T-helper 1 cell (primary cell): ENCODE measurements around the gene RHAG.
"Not testable (repeated sequence)": the region's sequence is repeated elsewhere in the genome, so short reads cannot be mapped to it uniquely, and the experiment has no call there.

ENCODE experiments used
- DNase-seq, 5 donors: peaks; one replicate each; pipeline ENCODE4 v3.0.0-alpha.2; 2012 to 2020
- total RNA-seq, 4 donors: gene quantifications; one replicate each; lab custom pipeline; 2026; lab: John Stamatoyannopoulos, UW

Gene RHAG
- total RNA-seq, result 0 reads per million in 4 donors

DNA sequence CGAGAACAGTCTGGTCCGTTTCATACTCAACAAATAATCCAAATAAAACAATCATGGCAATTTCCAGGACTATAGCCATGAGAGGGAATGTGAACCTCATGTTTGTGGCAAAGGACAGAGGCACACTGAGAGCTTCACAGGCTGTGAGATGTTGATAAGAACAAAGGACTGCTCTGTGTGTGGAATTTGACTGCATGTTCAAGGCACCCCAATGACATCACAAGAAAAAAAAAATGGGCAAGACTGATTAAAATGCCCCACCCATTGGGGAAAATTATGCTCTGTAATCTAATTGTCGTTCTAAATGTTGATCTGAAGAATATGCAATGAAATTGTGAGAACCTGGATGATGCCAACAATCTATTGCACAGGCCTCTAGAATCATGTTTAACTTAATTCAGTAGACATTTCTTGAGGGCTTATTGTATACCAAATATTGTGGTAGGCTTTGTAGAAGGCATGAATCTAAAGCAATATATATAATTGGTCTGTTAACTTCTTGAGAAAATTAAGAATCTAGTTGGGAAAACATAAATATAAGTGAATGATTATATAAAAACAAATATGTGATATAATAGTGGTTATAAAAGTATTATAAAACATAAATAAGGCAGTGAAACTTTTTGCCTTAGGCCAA lies at the start of gene RHAG:
Gene RHAG, minus strand, starts transcription at position 127 of the 637 bp plus-strand sequence. Its CDS starts 27 bp downstream, at position 100.
- no peak for DNase-seq

- DNase-seq, result no peak
Observed at GRCh38 chr6:49676671-49677281, 40.1 kb upstream of the RHAG start.

DNA sequence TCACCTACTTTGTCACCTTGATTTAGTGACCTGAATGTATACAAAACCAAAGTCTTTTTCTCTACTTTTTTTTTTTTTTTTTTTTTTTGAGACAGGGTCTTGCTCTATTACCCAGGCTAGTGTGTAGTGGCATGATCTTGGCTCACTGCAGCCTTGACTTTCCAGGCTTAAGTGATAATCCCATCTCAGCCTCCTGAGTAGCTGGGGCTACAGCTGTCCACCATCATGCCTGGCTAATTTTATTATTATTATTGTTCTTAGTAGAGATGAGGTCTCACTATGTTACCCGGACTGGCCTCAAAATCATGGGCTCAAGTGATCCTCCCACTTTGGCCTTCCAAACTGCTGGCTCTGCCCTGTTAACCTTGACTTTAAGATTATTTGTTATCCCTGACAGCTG lies 39.2 kb upstream of the RHAG start:
- DNase-seq, result no peak

DNA sequence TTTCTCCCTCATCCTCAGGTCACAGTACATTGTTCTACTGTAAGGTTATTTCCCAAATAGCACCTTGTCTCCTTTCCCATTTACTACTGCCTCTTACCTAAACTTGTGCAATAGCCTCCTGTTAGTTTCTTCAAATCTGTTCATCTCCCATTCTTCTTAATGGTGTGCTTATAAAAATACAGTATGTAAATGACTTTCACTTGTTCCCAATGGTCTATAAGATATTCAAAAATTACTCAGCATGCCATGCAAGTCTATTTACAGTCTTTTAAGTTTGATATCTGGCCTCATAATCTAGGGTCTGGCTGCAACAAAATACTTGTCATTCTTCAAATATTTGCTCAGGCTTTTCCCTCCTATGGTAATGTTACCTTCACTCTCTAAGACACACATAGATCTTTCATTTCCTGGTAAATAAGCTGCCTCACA lies 31.5 kb upstream of the RHAG start:
- no peak for DNase-seq

DNA sequence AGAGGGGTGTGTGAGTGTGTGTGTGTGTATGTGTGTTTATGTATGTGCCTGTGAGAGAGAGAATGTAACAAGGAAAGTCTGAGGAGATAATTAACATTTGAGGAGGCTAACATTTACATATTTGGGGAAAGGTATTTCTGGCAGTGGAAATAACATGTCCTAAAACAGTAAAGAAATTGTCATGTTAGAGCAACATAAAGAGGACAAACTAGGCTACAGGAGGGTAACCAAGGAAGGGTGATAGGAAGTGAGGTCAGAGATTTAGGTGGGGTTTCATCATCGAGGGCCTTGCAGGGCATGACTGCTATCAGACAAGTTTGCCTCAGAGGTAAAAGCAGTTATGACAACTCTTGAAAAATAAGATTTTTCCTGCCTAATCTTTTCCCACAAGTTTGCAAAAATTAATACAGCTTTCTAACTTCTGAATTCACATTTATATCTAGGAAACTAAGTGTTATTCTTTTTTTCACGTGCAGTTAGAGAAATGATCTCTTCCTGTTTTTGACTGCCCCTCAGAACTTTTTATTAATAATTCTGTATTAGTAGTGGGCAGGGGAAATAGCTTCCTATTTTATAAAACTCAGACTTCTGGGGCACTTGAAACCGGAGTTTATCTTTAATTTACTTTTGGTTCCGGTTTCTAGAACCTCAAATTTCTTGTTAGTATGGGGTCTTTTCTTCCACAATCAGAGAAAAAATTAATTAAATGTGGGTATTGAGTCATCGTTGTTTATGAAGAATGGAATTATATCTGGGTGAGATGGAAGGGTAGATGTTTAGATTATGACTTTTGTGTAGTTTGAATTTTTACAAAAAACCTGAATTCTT lies 30.5 kb upstream of the RHAG start:
- no peak for DNase-seq

- DNase-seq, result no peak
Observed at GRCh38 chr6:49666480-49666879, 29.8 kb upstream of the RHAG start.

DNA sequence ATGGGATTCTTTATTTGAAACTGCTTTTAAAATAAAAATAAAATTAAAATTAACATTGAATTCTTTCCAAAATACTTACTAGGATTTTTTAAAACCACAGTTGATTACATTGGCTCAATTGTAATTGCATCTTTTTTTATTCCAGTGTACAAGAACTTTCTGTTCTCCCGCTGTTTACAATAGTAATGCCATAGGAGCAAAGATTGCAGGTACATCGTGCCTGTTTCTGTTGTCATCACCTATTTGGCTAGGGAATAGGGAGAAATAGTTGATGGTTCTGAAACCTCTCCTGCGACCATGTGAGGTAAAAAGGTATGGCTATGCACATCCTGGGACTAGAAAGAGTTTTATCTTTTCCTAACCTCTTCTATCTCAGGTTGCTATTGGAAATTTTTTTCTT lies 28.2 kb upstream of the RHAG start:
- no peak for DNase-seq

DNA sequence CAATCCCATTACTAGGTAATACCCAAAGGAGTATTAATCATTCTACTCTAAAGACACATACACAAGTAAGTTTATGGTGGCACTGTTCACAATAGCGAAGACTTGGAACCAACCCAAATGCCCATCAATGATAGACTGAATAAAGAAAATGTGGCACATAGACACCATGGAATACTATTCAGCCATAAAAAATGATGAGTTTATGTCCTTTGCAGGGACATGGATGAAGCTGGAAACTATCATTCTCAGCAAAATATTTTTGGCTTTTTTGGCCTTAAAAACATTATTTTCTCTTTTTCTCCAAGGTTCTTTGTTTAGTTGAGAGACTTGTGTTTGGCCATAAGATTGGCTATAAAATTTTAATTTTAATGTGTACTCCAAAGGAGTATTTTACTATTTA lies 27.4 kb upstream of the RHAG start:
- DNase-seq, result not testable (repeated sequence)

- DNase-seq, result no peak
Observed at GRCh38 chr6:49662892-49663261, 26.2 kb upstream of the RHAG start.

DNA sequence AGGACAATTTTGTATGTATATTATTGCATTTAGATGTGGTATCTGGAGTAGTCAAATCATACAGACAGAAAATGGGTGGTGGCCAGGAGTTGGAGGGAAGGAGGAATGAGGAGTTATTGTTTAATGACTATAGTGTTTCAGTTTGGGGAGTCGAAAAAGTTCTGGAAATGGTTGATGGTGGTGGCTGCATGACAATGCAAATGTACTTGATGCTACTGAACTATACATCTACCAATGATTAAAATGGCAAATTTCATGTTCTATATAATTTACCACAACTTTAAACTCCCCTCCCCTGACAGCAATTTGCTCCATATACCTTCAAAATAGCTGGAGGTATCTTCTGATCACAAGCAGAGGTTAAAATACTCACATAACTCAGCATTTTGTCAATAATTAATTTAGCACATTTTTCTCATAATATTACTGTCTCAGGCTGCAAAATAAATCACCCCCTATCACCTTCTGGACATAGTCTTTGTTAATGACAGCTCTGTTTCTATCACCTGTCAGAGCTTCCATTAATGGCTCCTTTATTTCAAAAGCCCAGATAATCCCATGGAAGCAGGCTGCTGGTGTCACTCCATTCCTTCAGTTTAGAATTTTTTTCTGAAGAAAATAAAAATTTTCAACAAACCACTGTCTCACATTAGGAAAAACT lies 25.7 kb upstream of the RHAG start:
- DNase-seq, result no peak

- no peak for DNase-seq
Observed at GRCh38 chr6:49653942-49654341, 17.3 kb upstream of the RHAG start.

DNA sequence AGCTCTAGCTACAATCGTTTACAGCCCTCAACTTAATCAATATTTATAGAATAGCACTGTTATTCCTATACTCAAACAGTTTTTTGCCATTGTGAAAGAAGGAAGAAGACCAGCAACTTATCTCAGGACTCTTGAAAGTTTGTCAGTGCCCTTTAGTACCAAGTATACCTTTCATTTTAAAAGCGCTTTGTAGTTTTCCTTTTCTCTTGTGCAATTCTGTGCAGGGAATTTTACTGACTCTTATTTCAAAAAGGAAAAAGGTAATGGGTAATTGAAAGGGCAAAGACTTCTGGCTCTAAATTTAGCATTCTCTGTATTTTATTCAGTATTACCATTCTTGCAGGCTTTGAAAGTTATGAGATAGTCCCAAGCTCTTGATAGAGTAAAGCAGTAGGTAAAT lies 16.8 kb upstream of the RHAG start:
- DNase-seq, result no peak

DNA sequence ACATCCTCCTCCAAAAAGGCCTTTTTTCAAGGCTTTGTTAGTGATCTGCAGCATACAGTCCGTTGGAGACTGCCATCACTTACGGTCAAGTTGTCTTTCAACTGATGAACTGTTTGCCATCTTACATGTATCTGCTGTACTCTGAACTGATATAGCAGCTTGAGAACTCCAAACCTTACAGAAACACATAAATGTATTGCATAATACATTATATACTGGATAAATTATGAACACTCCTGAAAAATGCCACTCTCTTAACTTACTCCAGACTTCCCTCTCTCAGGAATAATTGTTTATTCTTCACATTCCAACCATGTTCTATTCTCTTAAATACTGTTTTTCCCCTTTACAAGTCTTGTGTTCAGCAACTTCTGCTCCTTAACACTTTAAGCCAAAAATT lies 14.6 kb upstream of the RHAG start:
- DNase-seq, result no peak

DNA sequence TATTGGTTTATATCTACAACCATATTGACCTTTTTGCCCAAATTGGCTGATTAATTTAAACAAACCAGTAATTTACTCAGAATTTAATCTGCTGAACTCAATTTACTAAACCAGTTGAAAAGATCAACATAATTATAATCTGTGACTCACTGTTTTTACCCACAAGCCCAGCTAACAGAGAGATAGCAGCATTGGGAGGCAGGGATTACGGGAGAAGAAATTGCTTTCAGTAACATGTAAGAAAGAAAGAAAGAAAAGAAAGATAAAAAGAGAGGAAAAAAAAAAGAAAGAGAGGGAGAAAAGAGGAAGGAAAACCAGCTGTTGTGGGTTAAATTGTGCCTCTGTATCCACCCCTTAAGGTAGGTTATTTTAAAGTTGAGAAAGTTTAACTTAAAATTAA lies 13.3 kb upstream of the RHAG start:
- DNase-seq, result no peak

- no peak for DNase-seq
Observed at GRCh38 chr6:49648036-49648435, 11.4 kb upstream of the RHAG start.

- no peak for DNase-seq
Observed at GRCh38 chr6:49647476-49647875, 10.8 kb upstream of the RHAG start.

- DNase-seq, result no peak
Observed at GRCh38 chr6:49646942-49647341, 10.3 kb upstream of the RHAG start.

DNA sequence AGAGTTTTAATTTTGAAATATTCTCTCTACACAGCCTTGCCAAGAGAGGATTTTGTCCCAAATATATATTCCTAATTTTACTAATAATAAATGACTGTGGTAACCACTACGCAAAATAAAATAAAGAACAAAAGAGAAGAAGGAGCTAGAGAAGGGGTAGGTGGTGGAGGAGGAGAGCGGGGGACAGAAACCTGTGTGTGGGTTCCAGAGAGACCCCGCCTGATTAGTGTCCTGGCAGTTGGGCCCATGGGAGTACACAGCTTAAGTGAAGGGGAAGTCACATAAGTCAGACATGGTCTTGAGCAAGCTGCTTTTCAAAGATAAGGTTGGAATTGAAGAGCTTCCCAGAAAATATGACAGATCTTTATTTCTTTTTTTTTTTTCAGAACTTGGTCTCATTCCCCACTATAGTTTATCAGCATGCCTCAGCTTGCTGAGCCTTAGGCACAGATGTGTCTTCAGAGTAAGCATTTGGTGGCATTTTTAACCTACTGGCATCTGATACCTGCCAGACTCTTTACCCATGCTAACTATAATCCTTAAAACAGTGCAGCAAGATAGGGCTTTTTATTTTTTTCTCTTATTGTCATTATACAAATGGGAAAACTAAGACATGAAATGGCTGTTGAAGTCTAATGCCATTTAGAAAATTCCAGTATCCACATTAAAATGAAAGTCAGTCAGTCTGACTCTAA lies 9.6 kb upstream of the RHAG start:
- DNase-seq, result no peak

GRCh38 chr6:49645139-49645538 lies 8.5 kb upstream of the RHAG start:
- DNase-seq, result no peak

GRCh38 chr6:49639177-49639817 lies 2.7 kb upstream of the RHAG start:
- DNase-seq, result no peak

GRCh38 chr6:49637350-49637731 lies 702 bp upstream of the RHAG start:
- no peak for DNase-seq

DNA sequence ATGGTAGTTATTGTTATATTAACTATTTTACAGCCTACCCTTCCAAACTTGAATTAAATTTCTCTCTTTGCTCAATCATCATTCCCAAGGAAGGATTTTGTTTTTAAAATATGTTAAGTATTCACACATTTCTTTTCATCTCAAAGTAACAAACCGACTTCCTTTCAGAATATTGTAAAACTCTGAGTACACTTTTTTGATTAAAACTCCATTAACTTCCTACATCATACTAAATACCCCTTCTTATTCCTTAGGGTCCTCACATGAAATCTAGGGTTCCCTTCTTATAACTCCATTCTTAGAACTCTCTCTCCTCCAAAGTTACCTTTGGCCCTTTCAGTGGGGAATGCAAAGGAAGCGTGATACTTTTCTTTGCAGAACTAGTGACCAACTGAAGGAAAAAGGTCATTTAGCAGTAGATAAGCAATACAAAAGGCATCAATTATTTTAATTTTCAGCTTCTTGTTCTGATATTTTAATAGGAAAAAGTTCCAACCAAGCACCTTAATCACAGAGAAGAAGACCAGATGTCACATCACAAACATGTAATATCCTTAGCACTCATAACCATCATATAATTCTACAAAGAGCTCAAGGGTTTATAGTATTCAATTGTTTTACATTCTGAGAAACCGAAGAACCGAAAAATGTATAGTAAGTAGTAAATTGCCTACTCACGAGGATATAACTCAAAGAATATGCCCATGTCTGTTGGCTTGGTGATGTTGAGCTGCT lies 494 bp downstream of the RHAG start:
- DNase-seq, result no peak
